T-cell (primary cell): ENCODE results near the gene ZWILCH. TPM values are rescaled to one million over a fixed set of nuclear protein-coding genes. Genes with fewer than 3 reads are reported as not detected.
"Not testable (repeated sequence)": the region's sequence is repeated elsewhere in the genome, so short reads cannot be mapped to it uniquely, and the experiment has no call there.

ENCODE experiments used
- ATAC-seq, 4 experiments: fragments of 200-7000 bp in 3 of 4; fragments of 150-1000 bp in 1 of 4; cut with Tn5 transposase; replicated peaks in 1 of 4; 1 replicate in 3 of 4; 2 replicates in 1 of 4; pipeline ENCODE4 v1.10.0; 2021; ENCODE audit warnings: moderate library complexity in 3 of 4, mild to moderate bottlenecking in 2 of 4, moderate number of reproducible peaks in 1 of 4
- CTCF ChIA-PET, 2 donors: fragments of 300-600 bp; sonication (Branson Sonifier 250); formaldehyde crosslinking; loops; one replicate each; lab custom pipeline; 2022; ENCODE audit warnings: antibody characterized with exemption in 2 of 2; lab: Charles Lee
- POLR2A ChIA-PET, 2 donors: fragments of 300-600 bp; sonication (Branson Sonifier 250); formaldehyde crosslinking; loops; one replicate each; lab custom pipeline; 2022; ENCODE audit warnings: antibody characterized with exemption in 2 of 2; lab: Charles Lee
- DNase-seq, 35 experiments: peaks; one replicate each; pipeline versions ENCODE4 v3.0.0 to v3.0.0-alpha.2; 2013 to 2023
- H3K27ac ChIP-seq: one replicate; pipeline ENCODE4 v1.5.1; 2013; ENCODE audit warnings: low read length
- H3K27me3 ChIP-seq, 2 experiments: replicated peaks in 1 of 2; 1 replicate in 1 of 2; 2 replicates in 1 of 2; pipeline versions ENCODE4 v1.6.1 to v1.7.0; 2013; ENCODE audit warnings: low read length in 1 of 2, mixed read lengths in 1 of 2; ENCODE audit not compliant: control insufficient read depth in 2 of 2, insufficient read depth in 2 of 2; ENCODE audit errors: extremely low read depth in 1 of 2
- H3K36me3 ChIP-seq, 2 donors: 1 replicate in 1 of 2; 2 replicates in 1 of 2; pipeline versions ENCODE4 v1.6.1 to v1.7.0; 2013; ENCODE audit warnings: low read length in 1 of 2; ENCODE audit not compliant: control insufficient read depth in 2 of 2, insufficient read depth in 1 of 2; ENCODE audit errors: extremely low read depth in 1 of 2
- H3K4me1 ChIP-seq, 2 experiments: 1 replicate in 1 of 2; 2 replicates in 1 of 2; pipeline versions ENCODE4 v1.6.1 to v1.7.0; 2013; ENCODE audit warnings: low read length in 2 of 2, mixed read lengths in 1 of 2; ENCODE audit not compliant: insufficient read depth in 2 of 2, control insufficient read depth in 1 of 2; ENCODE audit errors: extremely low read depth in 1 of 2
- H3K4me3 ChIP-seq, 2 donors: 1 replicate in 1 of 2; 2 replicates in 1 of 2; pipeline versions ENCODE4 v1.5.1 to v1.7.0; 2013; ENCODE audit warnings: mild to moderate bottlenecking in 2 of 2, low read length in 1 of 2, moderate library complexity in 1 of 2; ENCODE audit not compliant: control insufficient read depth in 1 of 2; ENCODE audit errors: extremely low read depth in 1 of 2
- H3K9me3 ChIP-seq: 2 replicates; pipeline ENCODE4 v1.7.0; 2013
- H3K27ac Mint-ChIP-seq, 2 donors: one replicate each; pipeline ENCODE4 v1.8.0; 2020 to 2021; ENCODE audit warnings: mild to moderate bottlenecking in 2 of 2, mixed read lengths in 2 of 2
- H3K27me3 Mint-ChIP-seq, 2 donors: one replicate each; pipeline ENCODE4 v1.8.0; 2021 to 2022; ENCODE audit warnings: mixed read lengths in 2 of 2
- H3K36me3 Mint-ChIP-seq: one replicate; pipeline ENCODE4 v1.8.0; 2021; ENCODE audit warnings: mixed read lengths
- H3K4me1 Mint-ChIP-seq, 3 donors: one replicate each; pipeline ENCODE4 v1.8.0; 2020 to 2022; ENCODE audit warnings: mixed read lengths in 3 of 3, mild to moderate bottlenecking in 1 of 3
- H3K4me3 Mint-ChIP-seq, 3 donors: one replicate each; pipeline ENCODE4 v1.8.0; 2020 to 2022; ENCODE audit warnings: mild to moderate bottlenecking in 3 of 3, mixed read lengths in 3 of 3, moderate library complexity in 3 of 3
- H3K9me3 Mint-ChIP-seq, 3 donors: one replicate each; pipeline ENCODE4 v1.8.0; 2020 to 2022; ENCODE audit warnings: mixed read lengths in 3 of 3
- WGBS: methylation state at CpG from one replicate; pipeline ENCODE4 v1.1.5; 2013; ENCODE audit warnings: missing lambda C conversion rate; ENCODE audit not compliant: insufficient coverage; 5-methylcytosine and 5-hydroxymethylcytosine counted together
- total RNA-seq, 35 experiments: library from RNA in 6 of 35; stranded (reverse) in 6 of 35; fragments of 120-200 nt in 1 of 35; gene quantifications; one replicate each; pipeline versions ENCODE4 v1.2.1 to v1.2.4 and lab custom pipeline; 2013 to 2026

The ZWILCH gene
- total RNA-seq (1 to 10 TPM; 4.9 to 9.2 (median 6.2) TPM), total RNA-seq (lab: John Stamatoyannopoulos, UW) (8.6 to 105 (median 17.0) reads per million in 29 experiments)
- total RNA-seq (2013) = 8.8 TPM

DNA sequence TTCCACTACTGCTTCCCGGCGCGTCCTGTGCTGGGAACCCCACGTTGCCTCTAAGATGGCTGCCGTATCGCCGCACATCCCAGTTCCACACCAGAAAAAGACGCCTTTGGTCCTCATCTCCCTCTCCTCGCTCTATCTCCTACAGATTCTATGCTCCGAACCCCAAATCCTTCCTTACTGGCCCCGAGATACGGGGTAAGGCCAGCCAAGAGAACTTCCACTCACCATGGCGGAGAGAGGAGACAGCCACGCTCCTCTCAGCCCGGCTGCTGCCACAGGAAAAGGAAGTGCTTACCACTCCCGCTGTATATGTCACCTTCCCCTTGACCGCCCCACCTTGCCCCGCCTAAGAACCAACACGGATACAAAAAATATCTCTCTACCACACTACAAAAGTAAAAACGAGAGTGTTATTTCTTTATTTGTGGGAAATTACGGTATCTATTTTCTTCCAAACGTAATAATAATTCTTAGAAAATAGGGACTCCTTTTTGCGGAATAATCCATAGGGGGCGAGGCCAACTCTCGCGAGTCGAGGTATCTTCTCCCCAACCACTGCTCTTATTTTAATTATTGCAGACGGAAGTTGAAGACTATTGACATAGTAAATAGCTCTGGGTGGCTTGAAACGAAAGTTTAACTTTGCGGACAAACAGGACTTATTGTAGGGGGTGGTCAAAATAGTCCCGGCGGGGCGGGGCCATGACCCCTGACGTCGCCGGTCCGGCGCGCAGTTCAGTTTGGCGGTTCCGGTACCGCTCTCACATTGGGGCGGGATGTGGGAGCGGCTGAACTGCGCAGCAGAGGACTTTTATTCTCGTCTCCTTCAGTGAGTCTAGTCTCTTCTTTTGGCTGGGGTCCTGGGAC, at the start of gene ZWILCH, which contains the start of gene RPL4:
TSS of gene ZWILCH (plus strand) at position 764 of the 867 bp plus-strand sequence. CDS start at position 777, 13 bp downstream.
TSS of gene RPL4 (minus strand) at position 293 of the 867 bp plus-strand sequence. CDS start at position 228, 65 bp downstream.
- no peaks in the 10 kb centered on the region for H3K9me3 ChIP-seq
- peaks cover 0 to 34% of the 10 kb centered on the region in 2 donors for H3K36me3 ChIP-seq
- Mint-ChIP-seq H3K27me3 (no peaks in the 10 kb centered on the region), H3K4me3 (peak within 1 kb of the TSS; percentile 91 to 100 (median 99)), H3K27ac (peak within 1 kb of the TSS; percentile 98), H3K4me1 (peaks cover 46 to 52% (median 48%) of the 10 kb centered on the region in 3 donors), H3K36me3 (peaks cover 33% of the 10 kb centered on the region), H3K9me3 (no peaks in the 10 kb centered on the region)
- H3K27me3 ChIP-seq = no peaks in the 10 kb centered on the region
- peak; percentile 66 to 88 (median 77) for DNase-seq
- peak within 1 kb of the TSS; percentile 88 to 99 for H3K4me3 ChIP-seq
- 0% methylated on average over 33 of the region's 46 CpGs for WGBS
- peak within 1 kb of the TSS; percentile 86 for H3K27ac ChIP-seq
- CTCF ChIA-PET = interaction anchor here in 1 of 2 donors (1.9 kb wide), 1 partner anchor 117 kb away, joined by 5 read pairs; the partner anchor contains the start of gene MAP2K1
- peak; percentile 88 to 89 (median 88) for ATAC-seq
- POLR2A ChIA-PET = interaction anchor here (0.6 to 0.9 kb wide), 6 partner anchors 12 to 1787 kb away, joined by 3 to 7 read pairs (median 3); no protein-coding TSS in a partner anchor
- peaks cover 23 to 25% of the 10 kb centered on the region in 2 experiments for H3K4me1 ChIP-seq

DNA sequence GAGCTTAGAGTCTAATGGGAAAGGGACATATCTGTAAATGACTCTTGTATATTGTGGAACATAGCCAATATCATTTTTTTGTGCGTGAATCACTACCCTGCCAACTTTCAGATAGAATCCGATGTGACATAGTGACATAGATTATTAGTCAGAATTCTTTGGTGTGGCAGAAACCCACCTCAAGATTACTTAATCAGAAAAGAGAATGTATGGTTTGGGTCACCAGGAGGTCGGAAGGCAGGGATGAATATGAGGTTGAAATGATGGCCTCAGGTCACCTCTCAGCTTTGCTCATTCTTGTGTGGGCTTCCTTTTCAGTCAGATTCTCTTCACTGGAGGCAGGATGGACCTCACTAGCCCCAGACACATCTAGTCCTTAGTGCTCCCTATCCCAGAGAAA, 48.9 kb upstream of the ZWILCH start:
- Mint-ChIP-seq H3K27me3 (no peaks in the 10 kb centered on the region), H3K27ac (no peak overlapping the region), H3K4me3 (no peak overlapping the region), H3K9me3 (no peaks in the 10 kb centered on the region), H3K4me1 (peaks cover 19 to 28% (median 21%) of the 10 kb centered on the region in 3 donors), H3K36me3 (peaks cover 32% of the 10 kb centered on the region)
- Histone ChIP-seq H3K4me3 (no peak overlapping the region), H3K4me1 (peaks cover 4 to 9% of the 10 kb centered on the region in 2 experiments), H3K27me3 (no peaks in the 10 kb centered on the region), H3K27ac (no peak overlapping the region), H3K36me3 (peaks cover 5 to 13% of the 10 kb centered on the region in 2 donors), H3K9me3 (no peaks in the 10 kb centered on the region)
- no CpG with 5 or more reads among the region's 3 CpGs for WGBS
- no peak for ATAC-seq
- CTCF ChIA-PET = no interaction called here
- no peak for DNase-seq
- POLR2A ChIA-PET = no interaction called here

DNA sequence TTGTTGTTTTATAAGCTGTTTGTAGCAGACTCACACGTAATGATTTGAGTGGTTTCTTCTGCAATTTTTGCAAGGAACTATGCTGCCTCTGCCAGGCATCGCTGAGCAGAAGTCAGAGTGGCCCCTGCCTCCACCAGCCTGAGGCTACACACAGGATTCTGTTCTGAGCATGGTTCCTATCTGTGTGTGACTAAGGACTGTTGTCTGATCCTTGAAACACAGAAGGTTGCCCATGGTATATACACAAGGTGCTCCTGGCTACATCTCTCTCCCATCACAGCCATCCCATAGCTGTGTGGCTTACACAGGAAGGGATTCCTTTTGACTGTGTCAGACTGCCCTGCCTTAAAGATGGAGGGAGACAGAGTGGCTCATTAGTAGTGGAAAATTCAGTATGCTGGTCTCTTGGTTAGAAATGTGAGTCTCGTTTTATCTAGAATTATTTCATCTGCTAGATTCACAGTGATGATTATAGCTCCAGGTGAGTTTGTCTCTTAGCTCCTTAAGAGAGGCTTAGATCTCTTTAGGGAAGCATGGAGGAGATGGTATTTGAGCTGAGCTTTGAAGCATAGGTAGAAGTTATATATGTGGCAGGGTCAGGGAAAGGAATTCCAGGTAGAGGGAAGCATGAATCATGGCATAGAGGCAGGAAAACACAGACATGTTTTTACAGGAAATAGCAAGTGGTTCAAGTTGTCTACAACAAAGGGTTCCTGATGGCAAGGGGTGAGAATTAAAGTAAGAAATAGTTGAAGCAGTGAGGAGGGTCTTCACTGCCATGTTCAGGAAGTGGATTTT, 45.1 kb upstream of the ZWILCH start:
- Mint-ChIP-seq H3K4me1 (peaks cover 19 to 28% (median 21%) of the 10 kb centered on the region in 3 donors), H3K27me3 (no peaks in the 10 kb centered on the region), H3K4me3 (no peak overlapping the region), H3K9me3 (no peaks in the 10 kb centered on the region), H3K27ac (peak overlapping the region; percentile 8 to 74), H3K36me3 (peaks cover 30% of the 10 kb centered on the region)
- POLR2A ChIA-PET = no interaction called here
- Histone ChIP-seq H3K36me3 (peaks cover 2 to 18% of the 10 kb centered on the region in 2 donors), H3K4me1 (peaks cover 4 to 9% of the 10 kb centered on the region in 2 experiments), H3K9me3 (no peaks in the 10 kb centered on the region), H3K27ac (no peak overlapping the region), H3K27me3 (no peaks in the 10 kb centered on the region), H3K4me3 (no peak overlapping the region)
- WGBS = 70% methylated on average over 3 of the region's 3 CpGs
- CTCF ChIA-PET = no interaction called here
- ATAC-seq (no peak), DNase-seq (no peak)

DNA sequence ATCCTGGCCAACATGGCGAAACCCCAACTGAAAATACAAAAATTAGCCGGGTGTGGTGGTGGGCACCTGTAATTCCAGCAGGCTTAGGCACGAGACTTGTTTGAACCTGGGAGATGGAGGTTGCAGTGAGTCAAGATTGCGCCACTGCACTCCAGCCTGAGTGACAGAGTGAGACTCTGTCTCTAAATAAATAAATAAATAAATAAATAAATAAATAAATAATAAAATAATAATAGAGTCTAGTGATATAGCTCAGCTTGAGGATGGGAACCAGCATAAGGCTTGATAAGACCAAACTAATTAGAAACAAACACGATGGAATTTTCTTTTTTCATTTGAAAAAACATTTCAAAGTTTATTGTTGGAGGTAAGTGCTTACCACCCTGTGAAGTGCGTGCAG, 43.8 kb upstream of the ZWILCH start:
- peaks cover 34% of the 10 kb centered on the region for H3K36me3 Mint-ChIP-seq
- peaks cover 0 to 12% of the 10 kb centered on the region in 2 donors for H3K36me3 ChIP-seq
- H3K4me1 ChIP-seq, H3K4me3 ChIP-seq, H3K27ac Mint-ChIP-seq, CTCF ChIA-PET, H3K4me3 Mint-ChIP-seq, H3K9me3 ChIP-seq, H3K27ac ChIP-seq, POLR2A ChIA-PET, ATAC-seq, H3K27me3 ChIP-seq, H3K9me3 Mint-ChIP-seq, H3K27me3 Mint-ChIP-seq, DNase-seq: not testable (repeated sequence)
- WGBS = 100% methylated on average over 1 of the region's 6 CpGs
- peaks cover 13 to 23% (median 19%) of the 10 kb centered on the region in 3 donors for H3K4me1 Mint-ChIP-seq

DNA sequence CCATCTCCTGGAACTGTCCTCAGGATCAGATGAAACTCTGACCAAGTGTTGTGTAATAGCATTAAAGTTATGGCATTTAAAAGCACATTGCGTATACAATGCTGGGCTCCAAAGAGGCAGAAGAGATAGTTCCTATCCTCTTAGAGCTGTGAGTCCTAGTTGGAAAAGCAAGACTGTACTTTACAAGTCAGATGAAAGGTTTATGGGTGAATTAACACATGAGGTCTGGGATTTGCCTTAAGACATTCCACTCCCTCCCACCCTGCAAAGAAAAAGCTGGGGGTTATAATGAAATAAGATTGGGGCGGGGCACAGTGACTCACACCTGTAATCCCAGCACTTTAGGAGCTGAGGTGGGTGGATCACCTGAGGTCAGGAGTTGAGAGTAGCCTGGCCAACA, 43.2 kb upstream of the ZWILCH start:
- DNase-seq = no peak
- no peak for ATAC-seq
- no CpG with 5 or more reads among the region's 2 CpGs for WGBS
- peaks cover 4 to 9% of the 10 kb centered on the region in 2 experiments for H3K4me1 ChIP-seq
- no peaks in the 10 kb centered on the region for H3K9me3 ChIP-seq
- Mint-ChIP-seq H3K27ac (no peak overlapping the region), H3K9me3 (no peaks in the 10 kb centered on the region), H3K4me3 (no peak overlapping the region), H3K27me3 (no peaks in the 10 kb centered on the region), H3K36me3 (peaks cover 34% of the 10 kb centered on the region), H3K4me1 (peaks cover 13 to 23% (median 17%) of the 10 kb centered on the region in 3 donors)
- H3K36me3 ChIP-seq = peaks cover 0 to 12% of the 10 kb centered on the region in 2 donors
- no peak overlapping the region for H3K27ac ChIP-seq
- no peak overlapping the region for H3K4me3 ChIP-seq
- CTCF ChIA-PET = no interaction called here
- no peaks in the 10 kb centered on the region for H3K27me3 ChIP-seq
- POLR2A ChIA-PET = no interaction called here

DNA sequence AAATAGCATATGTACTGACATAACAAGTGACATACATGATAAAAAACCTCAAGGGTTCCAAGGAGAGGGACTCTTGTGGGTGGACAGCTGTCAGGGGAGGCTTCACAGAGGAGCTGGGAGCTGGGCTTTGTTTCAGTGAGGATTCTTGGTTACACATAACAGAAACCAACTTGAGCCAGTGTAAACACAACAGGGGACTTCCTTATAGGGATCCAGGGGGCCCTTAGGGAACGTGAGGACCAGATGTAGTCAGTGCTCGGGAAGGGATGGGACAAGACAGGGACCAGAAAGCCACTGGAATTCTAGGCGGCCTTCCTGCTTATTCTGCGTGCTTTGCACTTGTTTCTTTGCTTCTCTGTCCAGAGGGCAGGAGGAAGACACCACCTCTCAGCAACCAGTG, 42.5 kb upstream of the ZWILCH start:
- Mint-ChIP-seq H3K4me3 (no peak overlapping the region), H3K27ac (no peak overlapping the region), H3K9me3 (no peaks in the 10 kb centered on the region), H3K36me3 (peaks cover 34% of the 10 kb centered on the region), H3K27me3 (no peaks in the 10 kb centered on the region), H3K4me1 (peaks cover 15 to 23% (median 17%) of the 10 kb centered on the region in 3 donors)
- DNase-seq = no peak
- Histone ChIP-seq H3K27me3 (no peaks in the 10 kb centered on the region), H3K4me1 (peaks cover 4 to 9% of the 10 kb centered on the region in 2 experiments), H3K36me3 (peaks cover 0 to 12% of the 10 kb centered on the region in 2 donors), H3K27ac (no peak overlapping the region), H3K4me3 (no peak overlapping the region), H3K9me3 (no peaks in the 10 kb centered on the region)
- CTCF ChIA-PET = no interaction called here
- no peak for ATAC-seq
- 94% methylated on average over 4 of the region's 4 CpGs for WGBS
- POLR2A ChIA-PET = interaction anchor here in 1 of 2 donors (0.6 kb wide), 1 partner anchor 1812 kb away, joined by 5 read pairs; no protein-coding TSS in a partner anchor
